Sigmoid colon (tissue), 7 donors: ENCODE data around the gene HMCN2. TPM values are rescaled to one million over a fixed set of nuclear protein-coding genes. Genes with fewer than 3 reads are reported as not detected.

Experiments
- DNase-seq: peaks from one replicate; pipeline ENCODE4 v3.0.0-alpha.2; 2019
- H3K27ac ChIP-seq, 4 donors: fragments of 200-600 bp; sonication (generic); one replicate each; pipeline ENCODE4 v1.5.1; 2016 to 2019; ENCODE audit warnings: mild to moderate bottlenecking in 1 of 4
- H3K27me3 ChIP-seq, 3 donors: fragments of 200-600 bp; sonication (generic); one replicate each; pipeline ENCODE4 v1.5.1; 2019; ENCODE audit warnings: mild to moderate bottlenecking in 1 of 3
- H3K36me3 ChIP-seq, 4 donors: fragments of 200-600 bp; sonication (generic); one replicate each; pipeline ENCODE4 v1.5.1; 2016 to 2019
- H3K4me1 ChIP-seq, 4 donors: fragments of 200-600 bp; sonication (generic); one replicate each; pipeline ENCODE4 v1.5.1; 2017 to 2019
- H3K4me3 ChIP-seq, 4 donors: fragments of 200-600 bp; sonication (generic); one replicate each; pipeline ENCODE4 v1.5.1; 2017 to 2019; ENCODE audit warnings: mild to moderate bottlenecking in 2 of 4, moderate library complexity in 1 of 4
- H3K9me3 ChIP-seq, 4 donors: fragments of 200-600 bp in 3 of 4; sonication (generic) in 3 of 4; one replicate each; pipeline versions ENCODE4 v1.5.1 to v1.6.1; 2013 to 2019
- CTCF ChIP-seq, 4 experiments: fragments of 450-650 bp in 3 of 4; fragments of 200-600 bp in 1 of 4; IDR thresholded peaks; one replicate each; pipeline ENCODE4 v1.5.1; 2016 to 2019; ENCODE audit warnings: antibody characterized with exemption in 4 of 4, mild to moderate bottlenecking in 3 of 4, moderate library complexity in 2 of 4
- EP300 ChIP-seq, 4 donors: sonication (generic); formaldehyde crosslinking; IDR thresholded peaks; one replicate each; pipeline ENCODE4 v1.6.1; 2017; ENCODE audit warnings: antibody characterized with exemption in 4 of 4
- POLR2A ChIP-seq, 2 donors: fragments of 450-650 bp; IDR thresholded peaks; one replicate each; pipeline ENCODE4 v1.6.1; 2016; ENCODE audit warnings: antibody characterized with exemption in 2 of 2, mild to moderate bottlenecking in 2 of 2, moderate library complexity in 2 of 2
- POLR2AphosphoS5 ChIP-seq, 4 donors: sonication (generic); formaldehyde crosslinking; IDR thresholded peaks; one replicate each; pipeline ENCODE4 v1.6.1; 2017; ENCODE audit warnings: antibody characterized with exemption in 4 of 4
- WGBS, 2 donors: extraction: QIAGEN DNeasy Blood & Tissue Kit; methylation state at CpG; one replicate each; pipeline ENCODE4 v1.1.7; 2013; 5-methylcytosine and 5-hydroxymethylcytosine counted together
- intact Hi-C: fragments of 100-400 bp; cut with DNase I; formaldehyde crosslinking; loops from one replicate; pipeline ENCODE4 v1.15.1; 2023
- polyA plus RNA-seq, 3 donors: library from polyadenylated mRNA; stranded (reverse); fragments of 200-250 nt; gene quantifications; one replicate each; pipeline ENCODE4 v1.2.3, GENCODE V29; 2013
- total RNA-seq, 4 donors: library from RNA; depleted of rRNA; stranded (reverse); fragments of >200 nt; gene quantifications; one replicate each; pipeline ENCODE4 v1.1.0, GENCODE V29; 2016
- donor health status: healthy with polysubstance abuse.
- donor health status: Bipolar disorder and iron deficiency.
- donor health status: healthy.

HMCN2 gene
- total and polyA plus RNA-seq, 7 donors, result 3.6 to 106 (median 13.2) TPM

GRCh38 chr9:130426467-130426773 lies 160.9 kb downstream of the HMCN2 start:
- TF ChIP-seq POLR2A (IDR thresholded peaks at IDR 0.05) (no peak), POLR2AphosphoS5 (IDR thresholded peaks at IDR 0.05) (no peak), CTCF (IDR thresholded peaks at IDR 0.05) (no peak), EP300 (IDR thresholded peaks at IDR 0.05) (no peak)
- intact Hi-C loops, result no loop called here
- Histone ChIP-seq H3K27ac (no peak overlapping the region), H3K27me3 (no peaks in the 10 kb centered on the region), H3K9me3 (no peaks in the 10 kb centered on the region), H3K4me1 (peaks cover 0 to 22% (median 17%) of the 10 kb centered on the region in 4 donors), H3K36me3 (peaks cover 0 to 62% (median 24%) of the 10 kb centered on the region in 4 donors), H3K4me3 (no peak overlapping the region)
- DNase-seq, result no peak
- 66 to 80% methylated on average over 8 of the region's 8 CpGs for WGBS, 2 donors

GRCh38 chr9:130426883-130427282 lies 161.3 kb downstream of the HMCN2 start:
- TF ChIP-seq POLR2A (IDR thresholded peaks at IDR 0.05) (no peak), POLR2AphosphoS5 (IDR thresholded peaks at IDR 0.05) (no peak), EP300 (IDR thresholded peaks at IDR 0.05) (no peak), CTCF (IDR thresholded peaks at IDR 0.05) (no peak)
- Histone ChIP-seq H3K4me1 (peaks cover 0 to 20% (median 17%) of the 10 kb centered on the region in 4 donors), H3K36me3 (peaks cover 0 to 62% (median 24%) of the 10 kb centered on the region in 4 donors), H3K4me3 (no peak overlapping the region), H3K9me3 (no peaks in the 10 kb centered on the region), H3K27ac (no peak overlapping the region), H3K27me3 (no peaks in the 10 kb centered on the region)
- WGBS, 2 donors, result 42 to 65% methylated on average over 10 of the region's 10 CpGs
- intact Hi-C loops, result no loop called here
- no peak for DNase-seq

DNA sequence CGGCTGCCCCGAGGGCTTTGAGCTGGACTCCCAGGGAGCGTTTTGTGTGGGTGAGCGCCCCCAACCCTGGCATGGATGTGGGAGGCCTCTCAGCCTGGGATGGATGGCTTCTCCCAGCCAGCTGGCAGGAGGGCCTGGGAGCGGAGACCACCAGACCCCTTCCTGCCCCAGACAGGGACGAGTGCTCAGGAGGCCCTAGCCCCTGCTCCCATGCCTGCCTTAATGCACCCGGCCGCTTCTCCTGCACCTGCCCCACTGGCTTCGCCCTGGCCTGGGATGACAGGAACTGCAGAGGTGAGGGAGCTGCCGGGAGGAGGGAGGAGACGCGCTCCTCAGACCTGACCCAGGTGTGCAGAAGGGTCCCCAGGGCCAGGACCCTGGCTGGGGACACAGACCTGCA lies 161.8 kb downstream of the HMCN2 start:
- no peaks in the 10 kb centered on the region for H3K27me3 ChIP-seq
- H3K4me1 ChIP-seq, result peaks cover 0 to 16% (median 14%) of the 10 kb centered on the region in 4 donors
- H3K36me3 ChIP-seq, result peaks cover 0 to 62% (median 24%) of the 10 kb centered on the region in 4 donors
- H3K4me3 ChIP-seq, result no peak overlapping the region
- WGBS, 2 donors, result 92% methylated on average over 12 of the region's 12 CpGs
- intact Hi-C loops, result no loop called here
- DNase-seq, result no peak
- H3K9me3 ChIP-seq, result no peaks in the 10 kb centered on the region
- TF ChIP-seq POLR2A (IDR thresholded peaks at IDR 0.05) (no peak), EP300 (IDR thresholded peaks at IDR 0.05) (no peak), POLR2AphosphoS5 (IDR thresholded peaks at IDR 0.05) (no peak), CTCF (IDR thresholded peaks at IDR 0.05) (no peak)
- no peak overlapping the region for H3K27ac ChIP-seq

- Histone ChIP-seq H3K36me3 (peaks cover 0 to 62% (median 24%) of the 10 kb centered on the region in 4 donors), H3K4me3 (no peak overlapping the region), H3K27ac (no peak overlapping the region), H3K4me1 (peaks cover 0 to 13% (median 12%) of the 10 kb centered on the region in 4 donors), H3K9me3 (no peaks in the 10 kb centered on the region), H3K27me3 (no peaks in the 10 kb centered on the region)
- DNase-seq, result no peak
- no peak for TF ChIP-seq POLR2AphosphoS5 (IDR thresholded peaks at IDR 0.05)
- TF ChIP-seq EP300 (IDR thresholded peaks at IDR 0.05), result no peak
- no peak for TF ChIP-seq POLR2A (IDR thresholded peaks at IDR 0.05)
- no peak for TF ChIP-seq CTCF (IDR thresholded peaks at IDR 0.05)
- WGBS, 2 donors, result 95 to 96% methylated on average over 20 of the region's 20 CpGs
- intact Hi-C loops, result no loop called here
These were observed 162.6 kb downstream of the HMCN2 start for GRCh38 chr9:130428086-130428665.

DNA sequence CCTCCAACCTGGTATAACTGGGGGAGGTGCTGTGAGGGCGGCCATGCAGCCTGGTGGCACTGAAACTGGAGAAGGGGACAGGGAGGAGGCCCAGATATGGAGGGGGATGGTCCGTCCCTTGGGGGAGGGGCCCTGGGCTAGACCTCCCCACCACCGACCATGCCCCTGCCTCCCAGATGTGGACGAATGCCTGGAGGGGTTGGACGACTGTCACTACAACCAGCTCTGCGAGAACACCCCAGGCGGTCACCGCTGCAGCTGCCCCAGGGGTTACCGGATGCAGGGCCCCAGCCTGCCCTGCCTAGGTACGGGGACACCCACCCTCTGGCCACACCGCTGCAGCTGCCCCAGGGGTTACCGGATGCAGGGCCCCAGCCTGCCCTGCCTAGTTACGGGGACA lies 163.8 kb downstream of the HMCN2 start:
- H3K9me3 ChIP-seq, result no peaks in the 10 kb centered on the region
- H3K27ac ChIP-seq, result no peak overlapping the region
- WGBS, 2 donors, result 89 to 97% methylated on average over 13 of the region's 13 CpGs
- no peak for DNase-seq
- peaks cover 0 to 13% (median 11%) of the 10 kb centered on the region in 4 donors for H3K4me1 ChIP-seq
- intact Hi-C loops, result no loop called here
- H3K4me3 ChIP-seq, result no peak overlapping the region
- peaks cover 0 to 6% (median 0%) of the 10 kb centered on the region in 3 donors for H3K27me3 ChIP-seq
- TF ChIP-seq EP300 (IDR thresholded peaks at IDR 0.05), result no peak
- TF ChIP-seq POLR2A (IDR thresholded peaks at IDR 0.05), result no peak
- no peak for TF ChIP-seq CTCF (IDR thresholded peaks at IDR 0.05)
- TF ChIP-seq POLR2AphosphoS5 (IDR thresholded peaks at IDR 0.05), result no peak
- peaks cover 0 to 62% (median 24%) of the 10 kb centered on the region in 4 donors for H3K36me3 ChIP-seq
